Prostate gland (tissue), 2 donors: ENCODE results near the gene ASB6.

Experiments used
- CTCF ChIP-seq, 4 experiments: fragments of 200-600 bp in 2 of 4; fragments of 450-650 bp in 2 of 4; sonication (generic) in 2 of 4; IDR thresholded peaks; 1 replicate in 3 of 4; 2 replicates in 1 of 4; pipeline ENCODE4 v1.5.1; 2016 to 2019; ENCODE audit warnings: antibody characterized with exemption in 4 of 4, mild to moderate bottlenecking in 2 of 4, moderate library complexity in 2 of 4
- POLR2A ChIP-seq: fragments of 450-650 bp; IDR thresholded peaks from one replicate; pipeline ENCODE4 v1.6.1; 2016; ENCODE audit warnings: antibody characterized with exemption, mild to moderate bottlenecking
- POLR2AphosphoS5 ChIP-seq: sonication (generic); formaldehyde crosslinking; IDR thresholded peaks from one replicate; pipeline ENCODE4 v1.6.1; 2017; ENCODE audit warnings: antibody characterized with exemption

DNA sequence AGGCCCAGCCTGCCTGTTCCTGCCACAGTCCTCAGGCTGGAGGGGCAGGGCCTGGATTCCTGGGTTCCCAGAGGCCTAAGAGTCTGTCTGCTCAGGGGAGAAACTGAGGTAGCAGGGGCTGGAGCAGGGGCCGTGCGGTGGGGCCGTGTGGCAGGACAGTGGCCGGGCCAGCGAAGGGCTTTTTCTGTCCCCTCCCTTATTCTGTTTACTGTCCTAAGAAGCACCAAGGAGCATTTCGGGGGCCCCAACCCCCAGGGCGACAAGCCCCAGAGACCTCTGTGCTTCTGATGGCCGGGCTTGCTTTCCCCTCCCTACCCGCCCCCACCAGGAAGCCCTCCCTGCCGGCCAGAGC is 6.8 kb upstream of the ASB6 start:
- TF ChIP-seq CTCF (IDR thresholded peaks at IDR 0.05) (no peak), POLR2AphosphoS5 (no peak), POLR2A (no peak)
